GM21723 (cell line): Measurements from ENCODE around the gene SLC12A5.

ENCODE experiments used
- ATAC-seq: cut with Tn5 transposase; IDR thresholded peaks from one replicate; pipeline ENCODE4 v1.9.1; 2021; ENCODE audit warnings: mild to moderate bottlenecking, moderate library complexity; ENCODE audit not compliant: unreplicated experiment

The SLC12A5 gene

DNA sequence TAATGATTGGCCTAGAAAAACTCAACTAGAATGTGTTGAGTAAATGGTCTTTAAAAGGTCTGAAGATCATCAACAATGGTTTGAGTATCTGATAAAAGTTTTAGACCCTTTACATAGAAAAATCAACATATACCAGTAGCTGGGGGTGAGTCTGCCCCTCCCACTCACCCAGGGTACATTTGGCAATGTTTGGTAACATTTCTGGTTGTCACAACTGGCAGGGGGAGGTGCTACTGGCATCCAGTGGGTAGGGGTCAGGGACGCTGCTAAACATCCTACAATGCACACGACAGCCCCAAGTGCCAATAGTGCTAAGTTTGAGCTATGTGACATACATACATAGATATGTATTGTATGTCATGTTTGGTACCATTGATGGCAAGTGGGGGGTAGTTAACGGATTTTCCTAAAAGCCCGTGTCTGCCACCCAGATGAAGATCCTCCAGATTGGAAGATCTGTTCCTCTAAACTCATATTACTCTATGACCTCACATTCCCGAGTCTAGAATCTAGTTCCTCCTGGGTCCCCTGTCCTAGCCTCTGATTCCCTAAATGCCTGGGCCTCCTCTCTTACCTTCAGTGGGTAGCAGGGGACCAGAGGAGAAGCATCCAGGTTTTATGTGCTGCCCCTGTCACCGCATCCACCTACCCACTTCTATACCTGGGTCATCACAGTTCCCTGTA lies 22.9 kb upstream of the SLC12A5 start:
- ATAC-seq, result no peak

DNA sequence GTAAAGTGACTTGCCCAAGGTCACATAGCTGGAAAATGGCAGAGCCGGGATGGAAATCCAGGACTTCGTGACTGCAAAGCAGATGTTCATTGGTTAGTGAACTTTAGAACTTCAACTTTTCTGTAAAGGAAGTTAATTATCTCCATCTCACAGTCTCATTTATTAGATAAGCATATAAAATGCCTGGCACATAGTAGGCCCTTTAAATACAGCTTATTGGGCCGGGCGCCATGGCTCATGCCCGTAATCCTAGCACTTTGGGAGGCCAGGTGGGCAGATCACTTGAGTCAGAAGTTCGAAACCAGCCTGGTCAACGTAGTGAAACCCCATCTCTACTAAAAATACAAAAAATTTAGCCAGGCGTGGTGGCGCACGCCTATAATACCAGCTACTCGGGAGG lies 22.1 kb upstream of the SLC12A5 start:
- ATAC-seq, result no peak

DNA sequence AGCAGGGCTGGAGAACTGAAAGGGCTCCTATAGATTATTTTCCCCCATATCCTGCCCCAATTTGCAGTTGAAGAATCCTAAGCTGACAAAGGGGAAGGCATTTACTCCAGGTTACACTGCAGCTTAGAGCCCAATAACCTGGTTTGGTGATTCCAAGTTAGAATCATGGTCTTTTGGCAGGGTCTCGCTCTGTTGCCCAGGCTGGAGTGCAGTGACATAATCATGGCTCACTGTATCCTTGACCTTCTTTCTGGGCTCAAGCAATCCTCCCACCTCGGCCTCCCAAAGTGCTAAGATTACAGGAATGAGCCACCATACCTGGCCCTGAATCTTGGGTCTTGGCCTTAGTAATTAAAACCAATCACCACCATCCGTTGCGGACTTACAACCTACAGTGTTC lies 21.3 kb upstream of the SLC12A5 start:
- no peak for ATAC-seq

DNA sequence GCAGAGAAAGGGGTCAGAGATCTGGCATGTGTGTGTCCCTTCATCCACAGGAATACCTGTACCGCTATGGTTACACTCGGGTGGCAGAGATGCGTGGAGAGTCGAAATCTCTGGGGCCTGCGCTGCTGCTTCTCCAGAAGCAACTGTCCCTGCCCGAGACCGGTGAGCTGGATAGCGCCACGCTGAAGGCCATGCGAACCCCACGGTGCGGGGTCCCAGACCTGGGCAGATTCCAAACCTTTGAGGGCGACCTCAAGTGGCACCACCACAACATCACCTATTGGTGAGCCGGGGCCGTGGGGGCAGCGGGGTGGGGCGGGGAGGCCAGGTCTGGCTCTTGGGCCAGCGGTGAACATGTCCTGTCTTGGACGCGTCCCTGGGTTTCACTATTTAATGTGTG lies 19.2 kb upstream of the SLC12A5 start:
- ATAC-seq, result no peak

DNA sequence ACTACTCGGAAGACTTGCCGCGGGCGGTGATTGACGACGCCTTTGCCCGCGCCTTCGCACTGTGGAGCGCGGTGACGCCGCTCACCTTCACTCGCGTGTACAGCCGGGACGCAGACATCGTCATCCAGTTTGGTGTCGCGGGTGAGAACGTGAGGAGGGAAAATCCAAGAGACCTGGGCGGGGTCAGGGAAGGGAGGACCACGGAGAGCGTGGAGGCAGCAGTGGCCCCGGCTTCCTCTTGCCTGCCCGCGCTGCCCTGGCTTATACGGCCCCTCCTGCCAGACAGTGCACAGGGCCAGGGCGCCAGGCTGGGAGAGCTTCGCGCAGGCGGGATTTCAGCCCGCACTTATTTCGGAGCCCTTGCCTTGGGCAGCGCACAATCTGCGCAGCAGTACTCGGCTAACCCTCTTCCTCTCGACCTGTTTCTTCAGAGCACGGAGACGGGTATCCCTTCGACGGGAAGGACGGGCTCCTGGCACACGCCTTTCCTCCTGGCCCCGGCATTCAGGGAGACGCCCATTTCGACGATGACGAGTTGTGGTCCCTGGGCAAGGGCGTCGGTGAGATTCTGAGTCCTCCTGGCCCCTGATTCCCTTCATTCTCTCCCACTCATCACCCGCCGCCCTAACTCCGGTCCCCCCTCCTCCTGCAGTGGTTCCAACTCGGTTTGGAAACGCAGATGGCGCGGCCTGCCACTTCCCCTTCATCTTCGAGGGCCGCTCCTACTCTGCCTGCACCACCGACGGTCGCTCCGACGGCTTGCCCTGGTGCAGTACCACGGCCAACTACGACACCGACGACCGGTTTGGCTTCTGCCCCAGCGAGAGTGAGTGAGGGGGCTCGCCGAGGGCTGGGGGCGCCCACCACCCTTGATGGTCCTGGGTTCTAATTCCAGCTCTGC lies 18.3 kb upstream of the SLC12A5 start:
- ATAC-seq, result no peak

DNA sequence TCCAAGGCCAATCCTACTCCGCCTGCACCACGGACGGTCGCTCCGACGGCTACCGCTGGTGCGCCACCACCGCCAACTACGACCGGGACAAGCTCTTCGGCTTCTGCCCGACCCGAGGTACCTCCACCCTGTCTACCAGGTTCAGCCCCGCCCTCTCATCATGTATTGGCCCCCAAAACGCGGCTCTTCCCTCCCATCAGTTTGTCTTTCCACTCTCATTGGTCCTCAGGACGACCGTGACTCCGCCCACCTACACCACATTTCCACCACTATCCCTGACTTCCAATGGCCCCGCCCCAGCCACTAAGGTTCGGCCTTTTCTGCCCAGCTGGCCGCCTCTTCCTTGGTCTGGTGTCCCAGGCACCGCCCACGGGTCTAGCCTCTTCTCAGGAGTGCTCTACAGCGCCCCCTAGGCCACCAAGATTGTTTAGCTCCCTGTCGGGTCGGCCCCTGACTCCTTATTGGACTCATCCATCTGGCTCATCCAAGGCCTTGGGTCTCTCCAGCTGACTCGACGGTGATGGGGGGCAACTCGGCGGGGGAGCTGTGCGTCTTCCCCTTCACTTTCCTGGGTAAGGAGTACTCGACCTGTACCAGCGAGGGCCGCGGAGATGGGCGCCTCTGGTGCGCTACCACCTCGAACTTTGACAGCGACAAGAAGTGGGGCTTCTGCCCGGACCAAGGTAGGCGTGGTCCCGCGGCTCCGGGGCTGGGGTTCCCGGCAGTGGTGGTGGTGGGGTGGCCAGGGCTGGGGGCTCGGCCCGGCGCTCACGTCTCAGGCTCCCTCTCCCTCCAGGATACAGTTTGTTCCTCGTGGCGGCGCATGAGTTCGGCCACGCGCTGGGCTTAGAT lies 17.2 kb upstream of the SLC12A5 start:
- ATAC-seq, result no peak

DNA sequence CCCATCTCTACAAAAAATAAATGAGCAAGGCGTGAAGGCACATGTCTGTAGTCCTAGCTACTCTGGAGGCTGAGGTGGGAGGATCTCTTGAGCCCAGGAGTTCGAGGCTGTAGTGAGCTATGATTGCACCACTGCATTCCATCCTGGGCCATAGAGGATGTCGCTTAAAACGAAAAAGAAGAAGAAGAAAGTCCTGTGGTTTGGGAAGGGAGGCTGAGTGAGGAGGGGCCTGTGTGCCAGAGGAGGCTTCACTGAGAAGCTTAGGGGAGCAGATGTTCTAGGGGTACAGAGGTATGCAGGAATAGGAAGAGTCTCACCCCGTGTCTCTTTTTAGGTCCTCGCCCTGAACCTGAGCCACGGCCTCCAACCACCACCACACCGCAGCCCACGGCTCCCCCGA lies 16.1 kb upstream of the SLC12A5 start:
- ATAC-seq, result no peak

DNA sequence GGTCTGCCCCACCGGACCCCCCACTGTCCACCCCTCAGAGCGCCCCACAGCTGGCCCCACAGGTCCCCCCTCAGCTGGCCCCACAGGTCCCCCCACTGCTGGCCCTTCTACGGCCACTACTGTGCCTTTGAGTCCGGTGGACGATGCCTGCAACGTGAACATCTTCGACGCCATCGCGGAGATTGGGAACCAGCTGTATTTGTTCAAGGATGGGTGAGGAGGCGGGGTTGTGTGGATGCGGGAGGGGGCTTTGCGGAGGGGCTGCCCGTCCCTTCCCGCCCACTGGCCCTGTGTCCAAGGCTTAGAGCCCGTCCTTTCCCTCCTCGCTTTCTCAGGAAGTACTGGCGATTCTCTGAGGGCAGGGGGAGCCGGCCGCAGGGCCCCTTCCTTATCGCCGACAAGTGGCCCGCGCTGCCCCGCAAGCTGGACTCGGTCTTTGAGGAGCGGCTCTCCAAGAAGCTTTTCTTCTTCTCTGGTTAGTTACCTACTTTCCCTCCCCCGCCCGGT lies 15.6 kb upstream of the SLC12A5 start:
- ATAC-seq, result no peak

DNA sequence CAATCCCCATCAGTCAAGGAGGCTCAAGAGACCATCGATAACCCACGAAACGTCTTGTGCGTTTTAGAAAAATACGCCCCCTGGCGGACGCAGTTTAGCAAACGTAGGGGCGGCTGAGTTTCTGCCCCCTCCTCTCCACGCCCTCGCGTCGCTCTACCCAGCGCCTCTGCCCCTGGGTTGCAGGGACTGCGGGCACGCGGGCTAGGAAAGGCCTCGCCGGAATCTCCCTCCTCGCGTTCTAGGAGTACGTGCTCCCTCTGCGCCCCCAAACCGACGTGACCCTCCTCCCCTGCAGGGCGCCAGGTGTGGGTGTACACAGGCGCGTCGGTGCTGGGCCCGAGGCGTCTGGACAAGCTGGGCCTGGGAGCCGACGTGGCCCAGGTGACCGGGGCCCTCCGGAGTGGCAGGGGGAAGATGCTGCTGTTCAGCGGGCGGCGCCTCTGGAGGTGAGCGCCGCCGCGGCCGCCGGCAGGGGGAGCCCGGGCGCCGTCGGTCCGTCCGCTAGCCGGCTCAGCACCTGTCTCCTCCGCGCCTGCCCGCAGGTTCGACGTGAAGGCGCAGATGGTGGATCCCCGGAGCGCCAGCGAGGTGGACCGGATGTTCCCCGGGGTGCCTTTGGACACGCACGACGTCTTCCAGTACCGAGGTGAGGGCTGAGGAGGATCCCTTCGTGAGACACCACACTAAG lies 15.0 kb upstream of the SLC12A5 start:
- ATAC-seq, result peak; percentile 85

DNA sequence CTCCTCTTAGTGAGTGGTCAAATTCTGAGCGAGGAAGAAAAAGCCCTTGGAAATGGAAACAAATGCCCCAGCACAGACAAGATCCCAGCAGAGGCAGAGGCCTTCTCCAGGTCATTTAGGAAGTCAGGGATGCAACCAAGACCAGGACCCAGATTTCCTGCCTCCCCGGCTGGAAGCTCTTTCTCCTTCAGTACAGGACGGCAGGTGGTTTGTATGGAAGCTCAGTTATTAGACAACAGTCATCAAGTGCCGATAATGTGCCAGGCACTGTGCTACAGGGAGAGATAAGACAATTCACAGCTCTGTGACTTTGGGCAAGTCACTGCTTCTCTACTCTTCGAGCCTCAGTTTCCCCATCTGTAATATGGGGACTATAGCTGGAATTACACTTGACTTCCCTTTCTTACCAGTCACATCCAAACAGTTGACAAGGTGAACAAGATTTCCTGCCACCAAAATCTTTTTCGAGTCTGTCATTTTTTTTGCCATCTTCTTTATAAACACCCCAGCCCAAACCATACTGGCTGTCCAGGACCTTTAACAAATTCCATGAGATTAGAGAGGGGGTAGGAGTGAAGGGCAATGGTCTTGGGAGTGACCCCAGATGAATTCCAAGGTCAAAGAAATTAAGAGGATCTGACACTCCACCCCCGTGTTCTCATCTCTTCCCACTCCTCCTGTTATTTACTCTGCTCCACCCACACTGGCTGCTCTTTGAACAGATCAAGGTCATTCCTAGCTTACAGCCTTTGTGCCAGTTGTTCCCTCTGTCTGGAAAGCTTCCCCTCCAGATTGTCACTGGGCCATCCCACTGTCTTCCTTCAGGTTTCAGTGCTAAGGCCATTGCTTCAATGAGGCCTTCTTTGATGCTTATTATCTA lies 14.3 kb upstream of the SLC12A5 start:
- no peak for ATAC-seq

DNA sequence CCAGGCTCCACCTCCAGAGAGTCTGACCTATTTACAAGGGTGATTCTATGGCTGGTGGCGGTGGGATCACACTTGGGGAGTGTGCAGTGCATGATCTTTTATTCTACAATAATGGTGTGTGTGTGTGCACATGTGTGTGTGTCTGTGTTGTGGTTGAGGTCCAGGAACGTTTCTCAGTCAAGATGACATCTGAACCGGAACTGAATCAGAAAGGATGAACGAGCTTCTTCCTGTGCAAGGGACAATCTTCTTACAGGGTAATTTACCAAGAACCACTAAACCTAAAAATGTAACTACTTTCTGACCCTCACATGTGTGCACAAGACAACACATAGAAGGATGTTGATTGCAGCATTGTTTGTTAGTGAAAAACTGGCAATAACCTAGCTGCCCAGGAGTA lies 11.7 kb upstream of the SLC12A5 start:
- no peak for ATAC-seq

DNA sequence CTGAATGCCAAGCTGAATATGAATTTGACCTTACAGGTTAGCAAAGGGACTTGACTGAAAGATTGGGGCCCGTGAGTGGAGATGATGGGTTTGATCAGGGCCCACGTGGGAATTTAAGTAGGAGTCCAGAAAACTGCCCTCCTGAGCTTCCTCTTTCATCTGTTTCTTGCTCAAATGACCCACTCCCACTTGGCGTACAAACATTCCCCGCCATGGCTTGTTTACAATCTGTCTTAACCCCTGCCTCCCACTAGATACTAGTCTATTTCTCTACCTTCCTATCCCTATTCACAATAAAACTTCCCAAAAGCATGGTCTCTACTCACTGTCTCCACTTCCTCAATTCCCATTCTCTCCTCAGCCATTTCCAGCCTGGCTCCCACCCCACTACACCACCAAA lies 10.9 kb upstream of the SLC12A5 start:
- ATAC-seq, result no peak

DNA sequence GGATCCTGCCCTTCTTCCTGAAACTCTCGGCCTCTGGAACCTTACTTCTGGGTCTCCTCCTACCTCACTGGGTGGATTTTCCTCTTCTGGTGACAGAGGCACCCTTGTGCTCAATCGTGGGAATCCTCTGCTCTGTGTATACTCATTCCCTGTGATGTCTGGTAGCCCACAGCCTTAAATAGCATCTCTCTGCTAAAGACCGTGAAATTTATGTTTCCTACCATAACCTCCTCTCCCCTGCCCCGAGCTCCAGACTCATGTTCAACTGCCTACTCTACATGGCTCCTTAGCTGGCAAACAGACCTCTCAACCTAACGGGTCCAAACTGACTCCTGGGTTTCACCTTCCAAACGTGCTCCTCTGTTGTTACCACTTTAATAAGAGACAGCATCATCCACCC lies 10.4 kb upstream of the SLC12A5 start:
- no peak for ATAC-seq

DNA sequence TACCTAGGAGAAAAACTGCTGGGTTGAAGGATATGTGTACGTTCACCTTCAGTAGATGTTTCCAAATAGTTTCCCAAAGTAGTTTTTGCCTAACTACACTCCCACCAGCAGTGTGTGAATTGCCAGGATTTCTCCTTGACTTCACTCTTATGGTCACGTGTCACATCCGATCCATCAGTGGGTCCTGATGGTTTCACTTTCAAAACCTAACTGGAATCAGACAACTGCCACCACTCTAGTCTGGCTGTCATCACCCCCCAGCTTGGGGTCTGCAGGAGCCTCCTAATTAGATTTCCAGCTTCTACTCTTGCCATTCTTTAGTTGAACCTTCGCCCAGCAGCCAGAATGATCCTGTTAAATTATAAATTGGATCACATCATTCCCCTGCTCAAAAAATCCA lies 8.5 kb upstream of the SLC12A5 start:
- no peak for ATAC-seq

DNA sequence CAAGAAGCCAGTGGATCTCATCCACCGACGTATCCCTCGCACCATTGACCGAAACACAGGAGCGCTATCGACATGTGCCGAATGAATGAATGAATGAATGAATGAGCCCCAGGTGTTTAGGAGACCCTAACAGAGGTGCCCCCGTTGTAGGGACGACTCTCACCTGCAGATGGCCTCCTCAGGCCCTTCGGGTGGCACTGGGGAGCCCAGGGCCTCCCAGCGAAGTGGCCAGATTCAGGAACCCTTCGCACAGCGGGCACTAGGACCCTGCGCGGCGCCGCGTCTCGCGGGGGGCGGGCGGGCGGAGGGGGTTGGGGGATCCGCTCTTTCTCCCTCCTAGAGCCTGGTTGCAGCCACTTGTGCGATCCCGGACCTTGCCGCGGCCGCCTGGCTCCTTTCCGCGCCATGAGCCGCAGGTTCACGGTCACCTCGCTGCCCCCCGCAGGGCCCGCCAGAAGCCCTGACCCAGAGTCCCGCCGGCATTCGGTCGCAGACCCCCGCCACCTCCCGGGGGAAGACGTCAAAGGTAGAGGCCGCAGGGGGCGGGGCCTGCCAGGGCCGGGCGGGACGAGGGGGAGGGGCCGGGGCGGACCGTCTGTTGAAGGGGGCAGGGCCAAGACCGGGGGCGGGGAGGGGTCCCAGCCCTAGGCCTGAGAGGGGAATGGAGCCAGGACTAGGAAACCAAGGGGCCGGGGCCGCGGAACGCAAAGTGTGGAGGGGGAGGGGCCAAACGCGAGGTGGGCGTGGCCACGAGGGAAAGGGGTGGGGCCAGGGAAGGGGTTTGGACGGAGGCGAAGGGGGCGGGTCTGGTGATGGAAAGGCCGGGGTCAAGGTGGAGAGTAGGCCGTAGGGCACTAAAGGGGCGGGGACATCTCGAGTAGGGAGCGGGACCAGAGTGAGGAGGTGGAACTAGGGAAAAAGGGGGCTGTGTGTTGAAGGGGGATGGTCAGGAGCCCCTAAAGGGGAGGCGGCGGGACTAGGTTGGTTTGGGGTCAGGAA lies 7.4 kb upstream of the SLC12A5 start:
- no peak for ATAC-seq

DNA sequence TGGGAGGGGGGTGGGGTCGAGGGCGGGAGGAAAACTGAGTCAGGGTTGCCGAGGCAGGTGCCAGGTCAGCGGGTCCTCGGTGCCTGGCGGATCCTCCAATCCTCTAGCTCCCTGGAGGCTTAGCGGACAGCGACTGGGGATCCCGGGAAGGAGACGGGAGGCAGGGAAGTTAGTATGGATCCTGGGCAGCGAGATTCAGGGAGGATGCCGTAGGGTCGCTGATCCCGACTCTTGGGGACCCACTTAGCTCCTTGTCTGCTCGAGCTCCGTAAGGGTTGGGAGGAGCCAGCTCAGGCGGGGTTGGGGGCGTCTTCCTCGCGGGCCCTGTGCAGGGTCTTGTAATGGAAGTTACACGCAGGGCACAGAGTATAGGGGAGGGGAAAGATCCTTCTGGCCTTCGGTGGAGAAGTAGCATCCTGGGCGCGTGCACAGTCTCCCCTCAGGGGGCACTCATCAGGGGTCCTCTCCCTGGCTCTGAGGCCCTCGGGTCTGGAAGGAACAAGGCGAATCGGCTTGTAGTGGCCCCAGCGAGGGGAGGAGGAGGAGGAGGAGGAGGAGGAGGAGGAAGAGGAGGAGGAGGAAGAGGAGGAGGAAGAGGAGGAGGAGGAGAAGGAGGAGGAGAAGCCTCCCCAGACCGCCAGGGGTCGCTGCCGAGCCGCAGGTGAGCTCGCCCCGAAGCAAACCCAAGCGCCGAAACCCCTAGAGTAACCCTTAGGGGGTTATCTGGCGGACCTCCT lies 6.4 kb upstream of the SLC12A5 start:
- no peak for ATAC-seq

DNA sequence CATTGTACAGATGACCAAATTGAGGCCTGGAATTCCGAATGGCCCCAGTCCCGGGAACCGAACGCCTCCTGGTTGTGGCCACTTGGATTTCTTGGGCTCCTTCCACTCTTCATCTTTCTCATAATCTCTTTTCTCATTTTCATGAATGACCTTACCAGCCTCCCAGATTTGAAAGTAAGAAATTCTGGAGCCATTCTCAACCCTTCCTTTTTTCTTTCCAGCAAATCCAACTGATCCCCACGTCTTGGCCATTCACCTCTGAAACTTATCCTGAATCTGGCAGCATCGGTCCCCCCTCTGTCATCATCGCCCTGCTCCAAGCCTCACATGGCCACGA lies 5.9 kb upstream of the SLC12A5 start:
- ATAC-seq, result no peak

DNA sequence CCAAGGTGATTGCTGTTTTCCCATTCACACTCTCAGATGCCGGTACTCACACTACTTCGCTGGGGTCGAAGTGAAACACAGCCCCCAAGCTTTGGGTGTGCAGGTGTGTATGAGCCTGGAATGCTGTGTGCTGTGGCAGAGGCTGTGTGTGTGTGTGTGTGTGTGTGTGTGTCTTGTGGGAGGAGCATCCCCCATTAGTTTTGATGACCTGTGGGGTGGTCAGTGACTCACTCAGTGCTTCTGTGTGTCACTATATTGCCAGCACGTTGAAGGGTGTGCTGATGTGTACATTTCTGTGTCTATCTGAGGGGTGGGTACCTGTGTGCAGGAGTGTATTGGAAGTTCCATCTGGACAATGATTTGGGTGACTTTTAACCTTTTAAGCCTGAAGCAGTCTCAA lies 5.0 kb upstream of the SLC12A5 start:
- ATAC-seq, result no peak
